ENCODE data around the gene GPR108.

GPR108 gene

DNA sequence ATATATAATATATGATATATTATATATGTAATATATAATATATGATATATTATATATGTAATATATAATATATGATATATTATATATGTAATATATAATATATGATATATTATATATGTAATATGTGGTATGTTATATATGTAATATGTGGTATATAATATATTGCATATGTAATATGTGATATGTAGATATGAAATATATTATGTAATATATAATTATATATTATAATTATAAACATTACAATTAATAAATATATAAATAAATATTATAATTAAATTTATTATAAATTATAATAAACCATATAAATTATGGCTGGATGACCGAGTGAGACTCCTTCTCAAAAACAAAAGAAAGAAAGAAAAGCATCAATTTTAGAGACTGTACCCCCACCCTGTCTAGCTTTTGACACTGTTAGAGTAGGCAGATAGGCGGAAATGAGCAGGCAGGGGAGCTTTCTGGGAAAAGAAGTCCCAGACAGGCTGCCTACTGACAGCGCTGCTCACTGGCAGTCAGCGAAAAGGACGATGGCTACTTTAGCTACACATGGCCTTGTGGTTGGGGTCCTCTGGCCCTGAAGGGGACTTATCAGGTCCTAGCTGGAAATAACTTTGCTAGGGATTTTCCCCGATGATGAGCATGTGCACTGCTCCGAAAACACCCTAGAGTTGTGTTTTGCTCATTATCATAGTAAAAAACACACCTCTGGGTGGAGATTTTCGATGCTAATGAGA lies 36.6 kb downstream of the GPR108 start:
- DNase-seq = no peak

DNA sequence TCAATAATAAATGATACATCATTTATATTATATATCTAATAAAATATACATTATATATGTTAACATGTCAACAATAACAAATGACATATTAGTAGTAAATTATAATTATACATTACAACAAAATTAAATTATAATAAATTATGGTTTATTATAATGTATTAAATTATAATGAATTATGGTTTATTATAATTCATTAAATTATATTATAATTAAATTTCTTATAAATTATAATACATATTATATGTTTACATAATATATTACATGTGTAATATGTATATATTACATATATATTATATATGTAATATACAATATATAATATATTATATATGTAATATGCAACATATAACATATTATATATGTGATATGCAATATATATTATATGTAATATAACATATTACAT lies 37.4 kb downstream of the GPR108 start:
- no peak for DNase-seq

DNA sequence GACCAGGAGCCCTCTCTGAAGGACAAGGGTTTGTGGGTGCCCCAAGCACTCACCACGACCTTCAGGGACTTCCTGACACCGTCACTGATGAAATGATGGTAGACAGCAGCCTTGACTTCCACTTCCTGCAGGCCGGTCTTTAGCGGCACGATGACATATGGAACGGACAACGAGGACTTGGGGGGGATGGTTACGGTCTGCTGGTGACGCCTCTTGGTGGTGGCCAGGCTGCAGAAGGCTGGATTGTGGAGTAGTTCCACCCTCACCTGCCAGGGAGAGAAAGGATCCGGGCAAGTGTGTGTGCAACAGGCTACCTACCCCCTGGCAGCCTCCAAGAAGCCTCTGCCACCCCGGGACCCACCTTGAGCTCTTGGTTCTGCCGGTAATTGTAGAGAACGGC lies 40.1 kb downstream of the GPR108 start:
- DNase-seq = no peak

DNA sequence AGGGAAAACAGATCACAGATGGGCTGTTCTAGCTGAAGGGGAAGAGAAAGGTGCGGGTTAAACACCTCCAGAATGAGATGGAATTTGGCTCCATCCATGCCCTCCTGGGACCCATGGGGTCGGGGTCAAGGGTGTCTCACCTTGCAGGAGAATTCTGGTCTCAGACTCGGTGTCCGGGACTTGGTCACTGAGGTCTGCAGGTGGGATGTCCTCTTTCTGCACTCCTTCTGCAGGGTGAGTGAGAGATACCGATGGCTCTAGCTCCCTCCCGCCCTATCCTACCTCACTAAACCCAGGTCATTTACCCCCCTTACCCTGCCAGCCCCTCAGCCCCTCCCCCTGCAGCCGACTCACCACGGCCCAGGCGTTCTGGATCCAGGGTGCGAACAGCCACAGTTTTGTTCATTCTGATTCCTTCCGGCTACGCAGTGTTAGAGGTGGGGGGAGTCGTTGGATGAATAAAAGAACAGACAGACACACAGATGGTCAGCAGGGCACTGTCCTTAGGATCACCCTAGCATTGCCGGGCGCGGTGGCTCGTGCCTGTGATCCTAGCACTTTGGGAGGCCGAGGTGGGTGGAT lies 41.0 kb downstream of the GPR108 start:
- DNase-seq = no peak

DNA sequence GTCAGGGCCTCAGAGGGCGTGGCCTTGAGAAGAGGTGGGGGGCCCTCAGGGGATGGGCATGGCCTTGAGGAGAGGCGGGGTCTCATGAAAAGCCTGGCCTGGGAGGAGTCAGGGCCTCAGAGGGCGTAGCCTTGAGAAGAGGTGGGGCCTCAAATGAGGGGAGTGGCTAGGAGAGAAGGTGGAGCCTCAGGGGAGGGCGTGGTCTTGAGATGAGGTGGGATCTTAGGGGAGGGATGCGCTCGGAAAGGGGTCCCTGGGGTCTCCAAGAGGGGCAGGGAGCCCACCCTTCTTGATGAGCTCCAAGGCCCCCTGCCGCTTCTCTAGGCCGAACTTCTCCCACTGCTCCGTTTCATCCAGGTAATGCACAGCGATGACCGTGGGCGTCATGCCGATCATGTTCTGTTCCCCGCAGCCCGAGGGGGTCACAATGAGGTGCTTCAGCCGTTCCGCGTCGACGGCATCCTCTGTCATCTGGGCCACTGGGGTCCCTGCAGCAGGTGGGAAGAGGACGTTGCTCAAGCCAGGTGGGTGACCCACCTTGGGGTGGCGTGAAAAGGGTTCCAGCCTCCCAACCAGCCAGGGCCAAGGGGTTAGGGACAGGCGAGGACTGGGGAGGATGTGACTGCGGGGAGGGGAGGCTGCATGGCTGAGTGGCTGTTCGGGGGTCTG lies 43.1 kb downstream of the GPR108 start:
- no peak for DNase-seq

DNA sequence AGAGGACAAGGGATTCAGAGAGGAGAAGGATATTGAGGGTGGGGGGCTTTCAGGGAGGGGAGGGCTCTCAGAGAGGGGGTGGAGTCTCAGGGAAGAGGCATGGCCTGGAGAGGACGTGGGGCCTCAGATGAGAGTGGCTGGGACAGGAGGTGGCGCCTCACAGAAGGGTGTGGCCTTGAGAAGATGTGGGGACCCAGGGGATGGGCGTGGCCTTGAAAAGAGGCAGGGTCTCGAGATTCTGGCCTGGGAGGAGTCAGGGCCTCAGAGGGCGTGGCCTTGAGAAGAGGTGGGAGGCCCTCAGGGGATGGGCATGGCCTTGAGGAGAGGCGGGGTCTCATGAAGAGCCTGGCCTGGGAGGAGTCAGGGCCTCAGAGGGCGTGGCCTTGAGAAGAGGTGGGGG lies 43.7 kb downstream of the GPR108 start:
- no peak for DNase-seq

DNA sequence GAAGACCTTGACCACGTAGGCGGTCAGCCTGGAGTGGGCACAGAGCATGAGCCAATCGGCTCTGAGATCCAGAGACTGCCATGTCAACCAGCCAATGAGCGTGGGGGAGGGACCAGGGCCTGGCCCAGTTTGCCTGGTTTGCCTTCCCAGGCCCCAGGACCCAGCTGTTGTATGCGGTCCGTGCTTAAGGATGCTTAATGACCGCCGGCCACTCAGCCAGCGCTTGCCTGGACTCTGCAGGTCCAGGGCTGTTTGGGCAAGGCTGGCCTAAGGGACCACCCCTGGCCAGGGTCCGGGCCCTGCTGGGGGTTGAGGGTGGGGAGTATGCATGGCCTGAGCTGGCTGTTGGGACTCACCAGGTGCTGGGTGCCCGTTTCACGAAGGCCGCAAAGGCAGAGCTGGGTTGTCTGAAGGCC lies 44.3 kb downstream of the GPR108 start:
- no peak for DNase-seq

DNA sequence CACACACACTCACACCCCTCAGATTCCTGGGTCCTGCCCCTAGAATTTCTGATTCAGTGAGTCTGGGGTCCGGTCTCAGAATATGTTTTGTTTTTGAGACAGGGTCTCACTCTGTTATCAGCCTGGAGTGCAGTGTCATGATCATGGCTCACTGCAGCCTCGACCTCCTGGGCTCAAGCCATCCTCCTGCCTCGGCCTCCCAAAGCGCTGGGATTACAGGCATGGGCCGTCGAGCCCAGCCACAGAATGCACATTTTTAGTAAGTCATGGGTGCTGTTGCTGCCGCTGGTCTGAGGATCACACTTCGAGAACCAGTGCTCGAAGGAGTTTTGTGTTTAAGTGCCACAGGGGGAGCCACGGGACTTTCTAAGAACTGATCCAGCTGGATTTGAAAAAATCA lies 45.4 kb downstream of the GPR108 start:
- no peak for DNase-seq

DNA sequence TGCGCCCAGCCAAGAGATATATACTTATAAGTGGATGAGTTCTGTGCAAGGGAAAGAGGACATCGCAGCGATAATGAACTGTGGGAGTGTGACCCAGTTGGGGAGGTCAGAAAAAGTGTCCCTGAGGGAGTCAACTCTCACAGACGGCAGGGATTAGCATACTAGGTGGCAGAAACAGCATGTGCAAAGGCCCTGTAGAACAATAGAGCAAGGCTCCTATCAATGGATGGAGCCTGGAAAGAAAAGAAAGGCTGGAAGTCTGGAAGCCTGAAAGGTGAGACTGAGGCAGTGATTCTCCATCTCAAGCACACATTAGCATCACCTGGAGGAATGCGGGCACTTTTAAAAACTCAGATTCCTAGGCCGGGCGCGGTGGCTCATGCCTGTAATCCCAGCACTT lies 46.0 kb downstream of the GPR108 start:
- DNase-seq = no peak

DNA sequence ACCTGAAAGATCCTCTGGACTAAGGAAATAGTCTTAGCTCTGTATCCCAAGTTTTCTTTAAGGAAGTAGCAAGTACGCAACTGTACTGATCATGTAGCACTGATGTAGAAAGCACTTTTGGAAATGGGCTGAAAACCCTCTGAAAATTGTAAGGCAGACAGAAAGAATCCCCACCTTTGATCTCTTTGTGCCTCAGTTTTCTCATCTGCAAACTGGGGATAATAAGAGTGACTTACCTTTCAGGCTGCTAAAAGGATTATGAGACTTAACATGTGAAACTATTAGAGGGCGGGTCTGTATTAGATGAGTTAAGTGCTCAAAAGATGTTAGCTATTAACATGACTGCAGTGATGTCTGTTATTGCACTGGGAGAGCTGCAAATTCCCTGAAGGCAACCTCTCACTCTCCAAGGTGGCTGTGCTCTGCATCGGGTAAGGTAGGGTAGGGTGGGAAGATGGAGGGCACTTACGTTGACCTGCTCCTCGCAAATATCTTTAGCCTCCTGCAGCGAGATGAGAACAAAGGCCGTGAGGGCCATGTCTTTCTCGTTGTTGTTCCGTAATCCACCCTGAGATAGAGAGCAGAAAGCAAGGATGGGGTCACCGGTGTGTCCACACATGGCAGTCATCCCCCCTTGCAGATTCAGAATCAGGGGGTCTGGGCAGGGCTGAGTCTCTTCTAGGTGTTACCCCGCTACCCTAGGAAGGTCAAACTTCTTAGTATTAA lies 47.1 kb downstream of the GPR108 start:
- no peak for DNase-seq

DNA sequence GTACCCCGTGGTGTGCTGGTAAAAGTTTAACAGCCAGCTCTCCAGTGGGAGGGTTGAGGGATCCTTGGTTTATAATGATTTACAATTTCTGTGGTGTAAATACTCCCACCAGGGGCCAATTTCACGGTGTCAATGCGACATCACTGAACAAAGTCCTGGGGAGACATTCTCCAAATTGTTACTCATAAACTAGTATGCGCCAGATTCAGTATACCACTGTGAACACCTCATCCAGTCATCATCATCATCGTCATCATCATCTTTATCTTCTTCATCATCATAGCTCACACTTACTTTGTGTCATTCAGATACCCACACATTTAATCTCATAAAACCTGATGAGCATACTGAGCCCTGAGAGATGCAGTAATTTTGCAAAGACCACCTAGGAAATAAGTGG lies 50.3 kb downstream of the GPR108 start:
- no peak for DNase-seq

DNA sequence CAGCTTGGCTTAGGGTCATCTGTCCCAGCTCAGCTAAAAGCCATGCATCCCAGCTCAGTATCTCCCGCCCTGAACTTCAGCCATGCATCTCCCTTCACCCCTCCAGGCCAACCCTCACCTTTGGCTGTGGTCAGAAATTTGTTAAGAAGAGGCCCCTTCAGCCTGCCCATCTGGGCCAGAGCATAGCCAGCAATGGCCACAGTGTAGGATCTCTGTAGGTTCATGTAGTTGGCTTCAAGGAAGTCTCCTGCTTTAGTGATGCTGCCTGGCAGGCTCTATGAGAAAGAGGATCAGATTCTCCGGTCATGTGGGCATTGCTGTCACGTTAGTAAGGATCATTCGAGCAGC lies 50.8 kb downstream of the GPR108 start:
- DNase-seq = no peak

DNA sequence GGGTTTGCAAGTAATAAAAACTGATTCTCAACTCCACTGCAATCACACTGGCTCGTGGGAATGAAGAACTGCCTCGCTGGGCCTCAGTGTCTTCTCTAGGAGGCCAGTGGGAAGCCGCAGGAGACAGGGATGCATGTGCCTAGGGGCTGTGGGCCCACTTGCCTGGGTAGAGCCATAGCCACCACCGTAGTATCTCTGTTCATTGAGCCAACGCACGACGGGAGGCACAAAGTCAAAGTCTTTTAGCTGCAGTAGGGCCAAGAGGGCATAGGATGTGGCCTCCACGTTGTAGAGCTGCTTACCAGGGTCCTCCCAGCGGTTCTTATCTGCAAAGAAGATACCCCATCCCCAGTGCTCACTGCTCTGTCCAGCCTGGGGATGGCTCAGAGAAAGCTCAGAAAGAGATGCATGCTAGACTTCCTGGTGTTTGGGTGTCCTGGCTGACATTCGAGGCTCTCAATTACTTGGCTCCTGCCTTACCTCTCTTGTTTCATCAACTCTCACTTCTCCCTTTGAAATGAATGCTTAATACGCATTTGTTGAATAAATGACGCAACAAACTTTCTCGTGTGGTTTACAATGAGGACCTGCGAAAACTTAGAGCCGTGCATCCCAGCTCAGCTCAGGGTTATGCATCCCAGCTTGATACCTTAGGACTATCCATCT lies 51.3 kb downstream of the GPR108 start:
- no peak for DNase-seq

DNA sequence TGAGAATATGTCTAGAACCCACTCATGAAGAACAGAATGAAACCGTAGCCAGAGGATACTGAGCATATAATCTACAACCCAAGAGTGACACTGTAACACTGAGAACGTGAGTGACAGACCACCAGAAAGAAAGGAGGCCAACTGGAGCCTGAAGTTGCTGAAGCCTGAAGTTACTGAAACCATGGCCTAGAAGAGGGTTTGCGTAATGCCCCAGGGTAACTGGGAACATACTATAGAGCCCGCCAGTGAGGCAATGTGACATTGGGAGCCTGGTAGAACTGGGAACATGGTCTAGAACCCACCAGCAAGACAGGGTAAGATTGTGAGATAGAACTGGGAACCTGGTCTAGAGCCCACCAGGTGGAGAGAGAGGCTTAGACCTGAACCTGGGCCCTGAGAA lies 51.9 kb downstream of the GPR108 start:
- no peak for DNase-seq

DNA sequence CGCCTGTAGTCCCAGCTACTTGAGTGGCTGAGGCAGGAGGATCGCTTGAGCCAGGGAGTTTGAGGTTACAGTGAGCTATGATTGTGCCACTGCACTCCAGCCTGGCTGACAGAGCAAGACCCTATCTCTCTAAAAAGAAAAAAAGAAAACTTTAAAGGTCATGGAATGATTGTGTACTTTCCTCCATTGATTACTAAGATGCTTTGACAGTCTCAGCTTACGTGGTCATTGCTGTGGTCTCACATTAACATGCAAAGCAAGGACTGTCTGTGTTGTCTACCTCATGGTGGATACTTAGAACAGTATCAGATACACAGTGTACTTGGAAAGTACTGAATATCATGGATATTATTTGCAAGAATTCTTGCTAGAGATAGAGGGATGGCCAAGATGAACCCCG lies 53.4 kb downstream of the GPR108 start:
- no peak for DNase-seq

DNA sequence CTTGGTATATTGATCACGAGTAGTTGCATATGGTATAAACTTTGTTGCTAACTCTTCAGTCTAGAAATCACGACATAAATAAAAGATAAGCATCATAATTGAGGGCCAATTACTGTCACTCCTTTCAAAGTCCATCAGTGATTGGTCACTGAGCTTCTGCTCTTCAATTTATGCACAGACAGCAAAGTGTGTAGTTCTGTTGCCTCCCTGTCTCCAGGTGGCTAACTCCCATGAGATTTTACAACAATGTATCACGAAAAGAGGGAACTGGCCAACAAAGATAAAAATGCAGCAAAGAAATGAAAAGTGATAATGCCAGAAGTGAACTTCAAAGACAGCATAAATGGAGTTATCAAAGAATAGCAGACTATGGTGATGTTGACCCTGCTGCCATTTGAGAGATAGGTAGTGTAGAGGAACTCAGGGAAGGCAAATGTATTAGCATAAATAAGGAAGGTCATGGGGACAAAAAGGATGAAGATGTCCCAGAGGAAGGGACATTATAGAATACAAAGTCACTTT lies 54.7 kb downstream of the GPR108 start:
- no peak for DNase-seq

DNA sequence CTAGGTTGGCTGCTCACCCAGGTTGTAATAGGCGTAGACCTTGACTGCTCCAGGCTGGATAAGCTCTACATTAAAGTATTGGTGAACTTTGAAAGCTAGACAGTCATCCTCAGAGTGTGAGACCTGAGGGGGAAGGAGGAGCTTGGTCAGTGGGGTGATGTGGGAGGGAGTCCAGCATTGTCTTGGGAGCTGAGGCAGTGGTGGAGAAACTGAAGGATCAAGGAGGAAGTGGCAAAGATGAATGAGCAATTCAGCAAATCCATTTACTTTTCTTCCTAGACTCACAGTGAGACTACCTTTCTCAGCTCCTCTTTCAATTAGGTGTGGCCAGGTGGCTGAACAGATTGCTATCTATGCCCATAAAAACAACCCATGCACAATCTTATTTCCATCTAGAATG lies 57.2 kb downstream of the GPR108 start:
- no peak for DNase-seq
